A549 (cell line): ENCODE results near the gene NAT10. TPM values are rescaled to one million over a fixed set of nuclear protein-coding genes. Genes with fewer than 3 reads are reported as not detected.

Experiments
- ATAC-seq, 2 experiments: fragments of 200-7000 bp in 1 of 2; fragments of >200 bp in 1 of 2; cut with Nextera tagmentation in 1 of 2; cut with Tn5 transposase in 1 of 2; 3 replicates each; pipeline versions ENCODE4 v1.8.0 to v1.9.1; 2018 to 2020; ENCODE audit warnings: mild to moderate bottlenecking in 1 of 2, moderate library complexity in 1 of 2
- CTCF ChIA-PET: fragments of 300-600 bp; sonication (Branson Sonifier 250); formaldehyde crosslinking; extraction: SDS; loops from one replicate; lab custom pipeline; 2021; ENCODE audit warnings: antibody characterized with exemption, inconsistent platforms; lab: Yijun Ruan, JAX
- POLR2A ChIA-PET: fragments of 350-600 bp; formaldehyde crosslinking; extraction: SDS; loops from one replicate; lab custom pipeline; 2021; ENCODE audit warnings: antibody characterized with exemption, inconsistent platforms; lab: Yijun Ruan, JAX
- DNase-seq, 2 experiments: peaks; one replicate each; pipeline versions ENCODE4 v3.0.0 to v3.0.0-alpha.2; 2011 to 2016; ENCODE audit warnings: low read depth in 1 of 2, low spot score in 1 of 2
- FAIRE-seq: peaks from 2 replicates; lab custom pipeline; 2011; peaks lifted over from hg19 to GRCh38; lab: Jason Lieb, UNC
- H3K27ac ChIP-seq, 2 experiments: fragments of >200 bp; sonication (Bioruptor Twin); formaldehyde crosslinking; 3 replicates each; pipeline ENCODE4 v1.5.1; 2016 to 2017
- H3K4me1 ChIP-seq: fragments of >200 bp; sonication (Bioruptor Twin); formaldehyde crosslinking; 3 replicates; pipeline ENCODE4 v1.6.1; 2016
- H3K4me2 ChIP-seq: fragments of >200 bp; sonication (Bioruptor Twin); formaldehyde crosslinking; 3 replicates; pipeline ENCODE4 v1.6.1; 2016
- H3K4me3 ChIP-seq: fragments of >200 bp; sonication (Bioruptor Twin); formaldehyde crosslinking; 3 replicates; pipeline ENCODE4 v1.5.1; 2016
- H3K9me3 ChIP-seq: fragments of >200 bp; sonication (Bioruptor Twin); formaldehyde crosslinking; 3 replicates; pipeline ENCODE4 v1.6.1; 2016
- ATOH8 ChIP-seq: fragments of 250-450 bp; sonication (Bioruptor Pico); IDR thresholded peaks from 2 replicates; pipeline ENCODE4 v1.5.0; 2020; ENCODE audit warnings: low read depth, mild to moderate bottlenecking, moderate library complexity
- CBX2 ChIP-seq: fragments of 200-600 bp; sonication (generic); IDR thresholded peaks from 2 replicates; pipeline ENCODE4 v1.6.1; 2016; ENCODE audit warnings: low read depth, mild to moderate bottlenecking, borderline replicate concordance
- CEBPB ChIP-seq, 2 experiments: fragments of >200 bp in 1 of 2; sonication (Bioruptor Twin) in 1 of 2; formaldehyde crosslinking in 1 of 2; IDR thresholded peaks; 2 replicates each; pipeline ENCODE4 v1.6.1; 2012 to 2016
- CHD4 ChIP-seq: fragments of 200-600 bp; sonication (generic); IDR thresholded peaks from 2 replicates; pipeline ENCODE4 v1.6.1; 2016; ENCODE audit warnings: antibody characterized with exemption, mild to moderate bottlenecking, borderline replicate concordance
- CTCF ChIP-seq: fragments of >200 bp; sonication (Bioruptor Twin); formaldehyde crosslinking; IDR thresholded peaks from 3 replicates; pipeline ENCODE4 v1.5.1; 2016
- EHF ChIP-seq: fragments of 250-450 bp; sonication (Bioruptor Pico); IDR thresholded peaks from 2 replicates; pipeline ENCODE4 v1.5.0; 2020; ENCODE audit warnings: mild to moderate bottlenecking
- EHMT2 ChIP-seq: fragments of 200-600 bp; sonication (generic); IDR thresholded peaks from 2 replicates; pipeline ENCODE4 v1.6.1; 2016; ENCODE audit warnings: antibody characterized with exemption, low read depth, mild to moderate bottlenecking, moderate library complexity
- EP300 ChIP-seq, 2 experiments: fragments of >200 bp; sonication (Bioruptor Twin); formaldehyde crosslinking; IDR thresholded peaks; 2 replicates in 1 of 2; 3 replicates in 1 of 2; pipeline ENCODE4 v1.6.1; 2016 to 2017
- GATA3 ChIP-seq: IDR thresholded peaks from 2 replicates; pipeline ENCODE4 v1.6.1; 2012; ENCODE audit warnings: borderline replicate concordance
- HDAC2 ChIP-seq: fragments of 200-600 bp; sonication (generic); IDR thresholded peaks from 2 replicates; pipeline ENCODE4 v1.6.1; 2016
- HES2 ChIP-seq: fragments of >200 bp; sonication (Bioruptor Twin); formaldehyde crosslinking; IDR thresholded peaks from 2 replicates; pipeline ENCODE4 v1.6.1; 2016
- HEYL ChIP-seq: fragments of 250-450 bp; sonication (Bioruptor Pico); IDR thresholded peaks from 2 replicates; pipeline ENCODE4 v1.8.0; 2021; ENCODE audit warnings: mild to moderate bottlenecking, moderate library complexity
- HOXB13 ChIP-seq: fragments of 250-450 bp; sonication (Bioruptor Pico); IDR thresholded peaks from 2 replicates; pipeline ENCODE4 v1.5.0; 2020; ENCODE audit warnings: low read depth, mild to moderate bottlenecking, moderate library complexity
- MAFK ChIP-seq: fragments of 450-650 bp; IDR thresholded peaks from 2 replicates; pipeline ENCODE4 v1.6.1; 2014; ENCODE audit not compliant: partially characterized antibody
- NPAS2 ChIP-seq: fragments of 250-450 bp; sonication (Bioruptor Pico); IDR thresholded peaks from 2 replicates; pipeline ENCODE4 v1.8.0; 2022; ENCODE audit warnings: mild to moderate bottlenecking, moderate library complexity, borderline replicate concordance
- NR3C1 ChIP-seq: fragments of >200 bp; sonication (Bioruptor Twin); formaldehyde crosslinking; IDR thresholded peaks from 3 replicates; pipeline ENCODE4 v1.6.1; 2017
- PBX3 ChIP-seq: IDR thresholded peaks from 2 replicates; pipeline ENCODE4 v1.6.1; 2012
- PHF8 ChIP-seq: fragments of 200-600 bp; sonication (generic); IDR thresholded peaks from 2 replicates; pipeline ENCODE4 v1.6.1; 2016; ENCODE audit warnings: low read depth, mild to moderate bottlenecking, antibody characterized with exemption, moderate library complexity, borderline replicate concordance
- POLR2A ChIP-seq: IDR thresholded peaks from 2 replicates; pipeline ENCODE4 v1.6.1; 2012; ENCODE audit warnings: mild to moderate bottlenecking, low read length
- POLR2AphosphoS2 ChIP-seq: conservative IDR thresholded peaks from 2 replicates; pipeline ENCODE4 v1.6.1; 2012; ENCODE audit warnings: low read length, improper control_type of control experiment, inconsistent platforms
- RAD21 ChIP-seq, 2 experiments: fragments of >200 bp in 1 of 2; sonication (Bioruptor Twin) in 1 of 2; formaldehyde crosslinking in 1 of 2; IDR thresholded peaks in 1 of 2; conservative IDR thresholded peaks in 1 of 2; 2 replicates in 1 of 2; 3 replicates in 1 of 2; pipeline ENCODE4 v1.6.1; 2012 to 2018; ENCODE audit warnings: inconsistent platforms in 1 of 2
- REST ChIP-seq: fragments of 200-600 bp; sonication (generic); IDR thresholded peaks from 2 replicates; pipeline ENCODE4 v1.6.1; 2016; ENCODE audit warnings: antibody characterized with exemption, mild to moderate bottlenecking, moderate library complexity
- RNF2 ChIP-seq: fragments of 200-600 bp; sonication (generic); IDR thresholded peaks from 2 replicates; pipeline ENCODE4 v1.6.1; 2016; ENCODE audit warnings: low read depth, mild to moderate bottlenecking, antibody characterized with exemption, moderate library complexity, borderline replicate concordance
- USF2 ChIP-seq: fragments of 450-650 bp; IDR thresholded peaks from 2 replicates; pipeline ENCODE4 v1.6.1; 2014; ENCODE audit warnings: antibody characterized with exemption
- ZNF302 ChIP-seq: fragments of 250-450 bp; sonication (Bioruptor Pico); IDR thresholded peaks from 2 replicates; pipeline ENCODE4 v1.9.0; 2021; ENCODE audit warnings: inconsistent platforms, mild to moderate bottlenecking, moderate library complexity
- ZSCAN20 ChIP-seq: fragments of 250-450 bp; sonication (Bioruptor Pico); IDR thresholded peaks from 2 replicates; pipeline ENCODE4 v1.8.0; 2022; ENCODE audit warnings: mild to moderate bottlenecking, moderate library complexity
- WGBS: methylation state at CpG from one replicate; pipeline ENCODE4 v1.1.6; 2017; ENCODE audit errors: missing lambda C conversion rate; 5-methylcytosine and 5-hydroxymethylcytosine counted together
- polyA plus RNA-seq, 4 experiments: library from polyadenylated mRNA; depleted of rRNA in 3 of 4; stranded (reverse); fragments of >200 nt; fragmentation: RNase III in 1 of 4; extraction: RNeasy Plus Mini Kit Qiagen cat#74134 plus additional on column Dnase treatment in 1 of 4; gene quantifications; 2 replicates in 3 of 4; 3 replicates in 1 of 4; pipeline ENCODE4 v1.2.3, GENCODE V29; 2011 to 2017

The NAT10 gene
- polyA plus RNA-seq, 2 of the 4 experiments (the other 2 are of a cell fraction), result 38.6 to 59.3 TPM

GRCh38 chr11:34174412-34175041 lies 69.1 kb downstream of the NAT10 start (continued):
- TF ChIP-seq REST, result no peak
- no peak for TF ChIP-seq PHF8
- no peak for TF ChIP-seq HOXB13 (CRISPR knock-in tag)
- no peak for TF ChIP-seq CEBPB (IDR thresholded peaks at IDR 0.05)
- no peak for TF ChIP-seq MAFK
- TF ChIP-seq NPAS2 (CRISPR knock-in tag), result no peak
- no peak for TF ChIP-seq CBX2
- no peak for TF ChIP-seq POLR2A
- no peak for TF ChIP-seq ZNF302 (CRISPR knock-in tag)
- no peak for TF ChIP-seq GATA3
- no peak for TF ChIP-seq NR3C1
- TF ChIP-seq PBX3, result no peak
- TF ChIP-seq HES2, result no peak
- TF ChIP-seq ZSCAN20 (CRISPR knock-in tag), result no peak
- no peak for TF ChIP-seq EHF (CRISPR knock-in tag)
- no peak for TF ChIP-seq POLR2AphosphoS2
- TF ChIP-seq CHD4, result no peak
- no peak for TF ChIP-seq USF2

- ATAC-seq, result no peak
- H3K4me3 ChIP-seq, result no peak overlapping the region
- H3K27ac ChIP-seq, result 0 out of 6 replicates have a peak overlapping the region, but pooled peaks of 1 of the 2 experiments have one; percentile 9
- peaks cover 25% of the 10 kb centered on the region for H3K4me1 ChIP-seq
- H3K9me3 ChIP-seq, result no peaks in the 10 kb centered on the region
- DNase-seq, result no peak
- CTCF ChIA-PET, result interaction anchor here (1.0 to 8.6 kb wide), 29 partner anchors 12 to 722 kb away, joined by 3 to 170 read pairs (median 15); partner anchors contain the start of gene ABTB2
- WGBS, result 93% methylated on average over 6 of the region's 7 CpGs
- no peak overlapping the region for H3K4me2 ChIP-seq
- FAIRE-seq, result no peak
- POLR2A ChIA-PET, result interaction anchor here (2.4 kb wide), 1 partner anchor 182 kb away, joined by 40 read pairs; the partner anchor contains the start of gene ABTB2
- TF ChIP-seq CEBPB (IDR thresholded peaks at IDR 0.05) (no peak), GATA3 (no peak), EP300 (IDR thresholded peaks at IDR 0.05) (no peak), HEYL (CRISPR knock-in tag) (no peak), HDAC2 (no peak), EHF (CRISPR knock-in tag) (no peak), CTCF (no peak), USF2 (no peak), RAD21 (conservative IDR thresholded peaks at IDR 0.05 in 1 of 2, IDR thresholded peaks at IDR 0.05 in 1 of 2) (no peak), POLR2A (no peak), ATOH8 (CRISPR knock-in tag) (no peak), HES2 (no peak), NR3C1 (no peak), POLR2AphosphoS2 (no peak), RNF2 (no peak), EHMT2 (no peak)
These were observed 70.0 kb downstream of the NAT10 start for GRCh38 chr11:34175284-34176019.
